ENCODE measurements around the gene KIAA1671. TPM values are rescaled to one million over a fixed set of nuclear protein-coding genes. Genes with fewer than 3 reads are reported as not detected.

Gene KIAA1671
- total RNA-seq, 1 experiment from 2014 or later: 18.6 TPM

DNA sequence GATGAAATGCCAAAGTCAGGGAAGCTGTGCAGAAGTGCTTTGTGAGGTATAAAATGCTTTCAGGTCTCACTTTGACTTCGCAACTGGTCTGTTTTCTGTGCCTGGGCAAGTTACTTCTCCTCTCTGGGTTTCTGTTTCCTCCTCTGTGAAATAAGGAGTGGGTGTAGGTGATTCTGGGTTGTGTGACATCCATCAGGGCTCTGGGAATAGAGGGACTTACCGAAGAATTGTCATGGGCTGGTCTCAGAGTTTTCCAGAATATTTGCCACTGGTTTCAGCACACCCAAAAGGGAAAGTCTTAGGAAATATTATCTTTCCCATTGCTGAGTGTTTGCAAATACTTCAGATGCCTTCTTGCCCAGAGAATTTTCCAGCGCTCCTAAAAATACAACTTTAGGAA is 118.4 kb downstream of the KIAA1671 start:
- TF ChIP-seq EZH2phosphoT487 (IDR thresholded peaks at IDR 0.05; ENCODE audit: borderline replicate concordance, low read length): no peak
- no TSS peak for BruUV-seq (replicated peaks)

DNA sequence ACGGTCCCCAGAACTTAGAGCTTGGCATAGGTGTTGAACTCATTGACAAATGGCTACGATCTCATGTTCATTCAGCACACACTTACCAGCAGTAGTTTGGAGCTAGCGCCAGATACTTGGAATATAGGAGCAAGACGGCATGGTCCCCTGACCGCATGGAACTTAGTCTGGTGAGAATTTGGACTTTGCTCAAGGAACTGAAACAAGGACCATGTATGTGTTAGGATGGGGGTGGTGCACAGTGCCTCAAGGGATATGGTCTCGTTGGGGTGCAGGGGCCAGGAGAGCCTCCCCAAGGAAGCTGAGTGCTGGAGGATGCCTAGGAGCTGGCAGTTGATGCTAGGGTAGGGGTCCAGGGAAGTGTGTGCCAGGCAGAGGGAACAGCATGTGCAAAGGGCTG is 119.2 kb downstream of the KIAA1671 start:
- POLR2A ChIA-PET (ENCODE audit: unreplicated experiment): no interaction called here
- Histone ChIP-seq H3K27me3 (ENCODE audit: low read length) (no peaks in the 10 kb centered on the region), H3K9me3 (ENCODE audit: low read length) (no peaks in the 10 kb centered on the region), H3K79me2 (ENCODE audit: low read length) (no peaks in the 10 kb centered on the region), H2AFZ (ENCODE audit: low read length) (no peak overlapping the region), H3F3A (ENCODE audit: low read length, unreplicated experiment) (no peaks in the 10 kb centered on the region), H3K4me3 (ENCODE audit: low read length) (no peak overlapping the region), H3K36me3 (ENCODE audit: low read depth, low read length) (no peaks in the 10 kb centered on the region), H4K20me1 (ENCODE audit: low read length) (no peaks in the 10 kb centered on the region), H3K27ac (ENCODE audit: low read length) (no peak overlapping the region), H3K4me1 (ENCODE audit: insufficient read depth, low read length) (no peaks in the 10 kb centered on the region), H3K9ac (ENCODE audit: low read length) (no peak overlapping the region), H3K4me2 (ENCODE audit: low read length) (no peak overlapping the region), H3K9me2 (replicated peaks; ENCODE audit: low read length) (no peaks in the 10 kb centered on the region)
- CTCF ChIA-PET: no interaction called here
- DNase-seq (no peak), ATAC-seq (no peak)
- TF ChIP-seq, protein P1, sequence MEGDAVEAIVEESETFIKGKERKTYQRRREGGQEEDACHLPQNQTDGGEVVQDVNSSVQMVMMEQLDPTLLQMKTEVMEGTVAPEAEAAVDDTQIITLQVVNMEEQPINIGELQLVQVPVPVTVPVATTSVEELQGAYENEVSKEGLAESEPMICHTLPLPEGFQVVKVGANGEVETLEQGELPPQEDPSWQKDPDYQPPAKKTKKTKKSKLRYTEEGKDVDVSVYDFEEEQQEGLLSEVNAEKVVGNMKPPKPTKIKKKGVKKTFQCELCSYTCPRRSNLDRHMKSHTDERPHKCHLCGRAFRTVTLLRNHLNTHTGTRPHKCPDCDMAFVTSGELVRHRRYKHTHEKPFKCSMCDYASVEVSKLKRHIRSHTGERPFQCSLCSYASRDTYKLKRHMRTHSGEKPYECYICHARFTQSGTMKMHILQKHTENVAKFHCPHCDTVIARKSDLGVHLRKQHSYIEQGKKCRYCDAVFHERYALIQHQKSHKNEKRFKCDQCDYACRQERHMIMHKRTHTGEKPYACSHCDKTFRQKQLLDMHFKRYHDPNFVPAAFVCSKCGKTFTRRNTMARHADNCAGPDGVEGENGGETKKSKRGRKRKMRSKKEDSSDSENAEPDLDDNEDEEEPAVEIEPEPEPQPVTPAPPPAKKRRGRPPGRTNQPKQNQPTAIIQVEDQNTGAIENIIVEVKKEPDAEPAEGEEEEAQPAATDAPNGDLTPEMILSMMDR (conservative IDR thresholded peaks at IDR 0.05; ENCODE audit: low read depth, low read length): no peak
- no peak for TF ChIP-seq EZH2phosphoT487 (IDR thresholded peaks at IDR 0.05; ENCODE audit: borderline replicate concordance, low read length)
- no peak for TF ChIP-seq EZH2 (IDR thresholded peaks at IDR 0.05; ENCODE audit: low read length, unreplicated experiment)
- no TSS peak for BruUV-seq (replicated peaks)
- intact Hi-C loops (cut with micrococcal nuclease): no loop called here

More for the DNA sequence above, 118.4 kb downstream of the KIAA1671 start:
- Histone ChIP-seq H3K9me3 (ENCODE audit: low read length) (no peaks in the 10 kb centered on the region), H3K36me3 (ENCODE audit: low read depth, low read length) (no peaks in the 10 kb centered on the region), H3K9me2 (replicated peaks; ENCODE audit: low read length) (no peaks in the 10 kb centered on the region), H3F3A (ENCODE audit: low read length, unreplicated experiment) (no peaks in the 10 kb centered on the region), H3K4me1 (ENCODE audit: insufficient read depth, low read length) (no peaks in the 10 kb centered on the region), H3K79me2 (ENCODE audit: low read length) (no peaks in the 10 kb centered on the region), H3K4me2 (ENCODE audit: low read length) (no peak overlapping the region), H3K4me3 (ENCODE audit: low read length) (no peak overlapping the region), H3K27ac (ENCODE audit: low read length) (no peak overlapping the region), H3K9ac (ENCODE audit: low read length) (no peak overlapping the region), H2AFZ (ENCODE audit: low read length) (no peak overlapping the region), H3K27me3 (ENCODE audit: low read length) (no peaks in the 10 kb centered on the region), H4K20me1 (ENCODE audit: low read length) (no peaks in the 10 kb centered on the region)
- DNase-seq (no peak), ATAC-seq (no peak)
- CTCF ChIA-PET: no interaction called here
- POLR2A ChIA-PET (ENCODE audit: unreplicated experiment): no interaction called here
- intact Hi-C loops (cut with micrococcal nuclease): no loop called here

- Histone ChIP-seq H2AFZ (ENCODE audit: low read length) (no peak overlapping the region), H3K79me2 (ENCODE audit: low read length) (no peaks in the 10 kb centered on the region), H3K4me3 (ENCODE audit: low read length) (no peak overlapping the region), H4K20me1 (ENCODE audit: low read length) (no peaks in the 10 kb centered on the region), H3K9me3 (ENCODE audit: low read length) (no peaks in the 10 kb centered on the region), H3F3A (ENCODE audit: low read length, unreplicated experiment) (no peaks in the 10 kb centered on the region), H3K4me1 (ENCODE audit: insufficient read depth, low read length) (no peaks in the 10 kb centered on the region), H3K9ac (ENCODE audit: low read length) (no peak overlapping the region), H3K27me3 (ENCODE audit: low read length) (no peaks in the 10 kb centered on the region), H3K4me2 (ENCODE audit: low read length) (no peak overlapping the region), H3K27ac (ENCODE audit: low read length) (no peak overlapping the region), H3K9me2 (replicated peaks; ENCODE audit: low read length) (no peaks in the 10 kb centered on the region), H3K36me3 (ENCODE audit: low read depth, low read length) (no peaks in the 10 kb centered on the region)
- no peak for TF ChIP-seq EZH2phosphoT487 (IDR thresholded peaks at IDR 0.05; ENCODE audit: borderline replicate concordance, low read length)
- TF ChIP-seq EZH2 (IDR thresholded peaks at IDR 0.05; ENCODE audit: low read length, unreplicated experiment): no peak
- TF ChIP-seq, protein P1 (conservative IDR thresholded peaks at IDR 0.05; ENCODE audit: low read depth, low read length): no peak
- POLR2A ChIA-PET (ENCODE audit: unreplicated experiment): no interaction called here
- ATAC-seq (no peak), DNase-seq (no peak)
- CTCF ChIA-PET: no interaction called here
- intact Hi-C loops (cut with micrococcal nuclease): no loop called here
- BruUV-seq (replicated peaks): no TSS peak
Observed at GRCh38 chr22:25072406-25072805, 119.9 kb downstream of the KIAA1671 start.
